ENCODE results near the gene SAMD3. TPM values are rescaled to one million over a fixed set of nuclear protein-coding genes. Genes with fewer than 3 reads are reported as not detected.

The SAMD3 gene
- total RNA-seq, 1 donor from 2014 or later: not detected

- H3K9me3 ChIP-seq: no peaks in the 10 kb centered on the region
- no peak overlapping the region for H3K27ac ChIP-seq
- H3K4me1 ChIP-seq: no peaks in the 10 kb centered on the region
- DNase-seq (ENCODE audit: low spot score in 2 of 2): no peak
- intact Hi-C loops (cut with DNase I): no loop called here
- peaks cover 14 to 28% of the 10 kb centered on the region in 2 donors for H3K36me3 ChIP-seq
- no peak overlapping the region for H3K4me3 ChIP-seq
- H3K27me3 ChIP-seq: no peaks in the 10 kb centered on the region
- TF ChIP-seq CTCF (IDR thresholded peaks at IDR 0.05): no peak
Measured at GRCh38 chr6:130138116-130138908, 84.4 kb downstream of the SAMD3 start.

GRCh38 chr6:130136798-130137197 is 86.0 kb downstream of the SAMD3 start:
- H3K4me1 ChIP-seq: no peaks in the 10 kb centered on the region
- no peak for TF ChIP-seq CTCF (IDR thresholded peaks at IDR 0.05)
- DNase-seq (ENCODE audit: low spot score in 2 of 2): no peak
- intact Hi-C loops (cut with DNase I): no loop called here
- H3K27ac ChIP-seq: no peak overlapping the region
- H3K9me3 ChIP-seq: no peaks in the 10 kb centered on the region
- no peaks in the 10 kb centered on the region for H3K27me3 ChIP-seq
- peaks cover 12 to 22% of the 10 kb centered on the region in 2 donors for H3K36me3 ChIP-seq
- H3K4me3 ChIP-seq: no peak overlapping the region

- DNase-seq (ENCODE audit: low spot score in 2 of 2): no peak
- no peaks in the 10 kb centered on the region for H3K9me3 ChIP-seq
- intact Hi-C loops (cut with DNase I): no loop called here
- H3K27ac ChIP-seq: no peak overlapping the region
- no peaks in the 10 kb centered on the region for H3K4me1 ChIP-seq
- no peak for TF ChIP-seq CTCF (IDR thresholded peaks at IDR 0.05)
- no peak overlapping the region for H3K4me3 ChIP-seq
- peaks cover 12 to 17% of the 10 kb centered on the region in 2 donors for H3K36me3 ChIP-seq
- no peaks in the 10 kb centered on the region for H3K27me3 ChIP-seq
Measured at GRCh38 chr6:130134582-130134981, 88.2 kb downstream of the SAMD3 start.

GRCh38 chr6:130132286-130132701 is 90.5 kb downstream of the SAMD3 start:
- no peak for DNase-seq (ENCODE audit: low spot score in 2 of 2)
- no peak for TF ChIP-seq CTCF (IDR thresholded peaks at IDR 0.05)
- Histone ChIP-seq H3K4me1 (no peaks in the 10 kb centered on the region), H3K27me3 (no peaks in the 10 kb centered on the region), H3K27ac (no peak overlapping the region), H3K9me3 (no peaks in the 10 kb centered on the region), H3K36me3 (peaks cover 11 to 17% of the 10 kb centered on the region in 2 donors), H3K4me3 (no peak overlapping the region)
- intact Hi-C loops (cut with DNase I): no loop called here

- intact Hi-C loops (cut with DNase I): no loop called here
- TF ChIP-seq CTCF (IDR thresholded peaks at IDR 0.05): no peak
- H3K9me3 ChIP-seq: no peaks in the 10 kb centered on the region
- no peaks in the 10 kb centered on the region for H3K4me1 ChIP-seq
- DNase-seq (ENCODE audit: low spot score in 2 of 2): no peak
- no peak overlapping the region for H3K4me3 ChIP-seq
- peaks cover 0 to 4% of the 10 kb centered on the region in 2 donors for H3K36me3 ChIP-seq
- no peak overlapping the region for H3K27ac ChIP-seq
- H3K27me3 ChIP-seq: no peaks in the 10 kb centered on the region
Measured at GRCh38 chr6:130129762-130130246, 92.9 kb downstream of the SAMD3 start.
